GM13976 (cell line): Measurements from ENCODE around the gene KCNMA1.

Source experiments
- DNase-seq: peaks from one replicate; pipeline ENCODE4 v3.0.0; 2012; ENCODE audit warnings: low spot score
- in situ Hi-C: fragments of 300-500 bp; cut with MboI; formaldehyde crosslinking; loops from one replicate; pipeline ENCODE4 v1.12.0; 2022; ENCODE audit warnings: low sequenced_read_pairs, mixed read lengths, inconsistent platforms; ENCODE audit not compliant: unreplicated experiment
- TF ChIP-seq, protein P1 (sequence below): IDR thresholded peaks from 2 replicates; pipeline ENCODE4 v1.5.1; 2012; ENCODE audit warnings: borderline replicate concordance, mild to moderate bottlenecking; ENCODE audit not compliant: insufficient read depth; ENCODE audit errors: extremely low read depth, missing control alignments, control extremely low read depth

Gene KCNMA1

GRCh38 chr10:77138541-77138940 lies 499.1 kb downstream of the KCNMA1 start:
- no peak for DNase-seq
- in situ Hi-C loops, result no loop called here
- TF ChIP-seq, protein P1, sequence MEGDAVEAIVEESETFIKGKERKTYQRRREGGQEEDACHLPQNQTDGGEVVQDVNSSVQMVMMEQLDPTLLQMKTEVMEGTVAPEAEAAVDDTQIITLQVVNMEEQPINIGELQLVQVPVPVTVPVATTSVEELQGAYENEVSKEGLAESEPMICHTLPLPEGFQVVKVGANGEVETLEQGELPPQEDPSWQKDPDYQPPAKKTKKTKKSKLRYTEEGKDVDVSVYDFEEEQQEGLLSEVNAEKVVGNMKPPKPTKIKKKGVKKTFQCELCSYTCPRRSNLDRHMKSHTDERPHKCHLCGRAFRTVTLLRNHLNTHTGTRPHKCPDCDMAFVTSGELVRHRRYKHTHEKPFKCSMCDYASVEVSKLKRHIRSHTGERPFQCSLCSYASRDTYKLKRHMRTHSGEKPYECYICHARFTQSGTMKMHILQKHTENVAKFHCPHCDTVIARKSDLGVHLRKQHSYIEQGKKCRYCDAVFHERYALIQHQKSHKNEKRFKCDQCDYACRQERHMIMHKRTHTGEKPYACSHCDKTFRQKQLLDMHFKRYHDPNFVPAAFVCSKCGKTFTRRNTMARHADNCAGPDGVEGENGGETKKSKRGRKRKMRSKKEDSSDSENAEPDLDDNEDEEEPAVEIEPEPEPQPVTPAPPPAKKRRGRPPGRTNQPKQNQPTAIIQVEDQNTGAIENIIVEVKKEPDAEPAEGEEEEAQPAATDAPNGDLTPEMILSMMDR, result no peak

DNA sequence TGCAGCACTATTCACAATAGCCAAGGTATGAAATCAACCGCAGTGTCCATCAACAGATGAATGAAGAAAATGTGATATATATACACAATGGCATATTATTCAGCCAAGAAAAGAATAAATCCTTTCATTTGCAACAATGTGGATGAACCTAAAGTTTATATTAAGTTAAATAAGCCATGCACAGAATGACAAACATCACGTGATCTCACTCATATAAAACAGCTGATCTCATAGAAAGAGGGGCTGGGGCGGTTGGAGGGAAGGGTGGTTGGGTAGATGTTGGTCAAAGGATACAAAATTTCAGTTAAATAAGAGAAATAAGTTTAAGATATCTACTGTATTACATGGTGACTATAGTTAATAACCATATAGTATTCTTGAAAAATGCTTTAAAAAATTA lies 502.1 kb downstream of the KCNMA1 start:
- TF ChIP-seq, protein P1, result no peak
- in situ Hi-C loops, result no loop called here
- no peak for DNase-seq

DNA sequence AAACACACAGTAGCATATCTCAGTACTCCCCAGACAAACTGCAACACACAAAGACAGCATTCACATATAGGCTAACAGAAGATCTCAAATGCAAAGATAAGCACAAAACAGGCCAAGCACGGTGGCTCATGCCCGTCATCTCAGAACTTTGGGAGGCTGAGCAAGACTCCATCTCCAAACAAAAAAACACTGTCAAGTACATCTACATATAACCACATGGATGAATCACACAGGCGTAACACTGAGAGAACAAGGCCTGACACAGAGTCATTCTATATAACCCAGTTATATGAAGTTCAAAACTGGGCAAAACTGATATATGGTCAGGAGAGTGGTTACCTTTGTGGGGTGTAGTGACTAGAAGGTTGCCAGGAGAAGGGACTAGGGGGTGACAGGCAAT lies 506.4 kb downstream of the KCNMA1 start:
- TF ChIP-seq, protein P1, result no peak
- DNase-seq, result no peak
- in situ Hi-C loops, result no loop called here

- TF ChIP-seq, protein P1, result no peak
- no peak for DNase-seq
- in situ Hi-C loops, result no loop called here
Observed at GRCh38 chr10:77127243-77127642, 510.4 kb downstream of the KCNMA1 start.

DNA sequence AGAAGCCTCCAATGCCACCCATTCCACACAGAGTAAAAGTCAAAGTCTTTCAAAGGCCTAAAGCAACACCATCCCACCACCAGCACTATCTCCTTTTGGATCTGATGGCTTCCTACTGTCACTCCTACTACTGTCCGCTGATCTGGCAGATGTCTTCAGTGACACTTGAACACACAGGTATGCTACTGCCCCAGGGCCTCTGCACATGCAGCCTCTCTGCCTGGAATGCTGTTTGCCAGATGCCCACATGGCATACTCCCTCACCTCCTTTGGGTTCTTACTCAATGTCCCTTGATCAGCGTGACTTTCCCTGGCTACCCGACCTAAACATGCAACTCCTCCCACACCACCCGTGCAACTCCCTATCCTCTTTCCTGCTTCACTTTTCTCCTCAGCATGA lies 512.4 kb downstream of the KCNMA1 start:
- no peak for DNase-seq
- TF ChIP-seq, protein P1, result no peak
- in situ Hi-C loops, result no loop called here

- in situ Hi-C loops, result loop anchor here (25.0 kb wide), 1 partner anchor 561 kb away; no protein-coding TSS in a partner anchor
- TF ChIP-seq, protein P1, result no peak
- DNase-seq, result no peak
Observed at GRCh38 chr10:77123330-77123729, 514.3 kb downstream of the KCNMA1 start.

DNA sequence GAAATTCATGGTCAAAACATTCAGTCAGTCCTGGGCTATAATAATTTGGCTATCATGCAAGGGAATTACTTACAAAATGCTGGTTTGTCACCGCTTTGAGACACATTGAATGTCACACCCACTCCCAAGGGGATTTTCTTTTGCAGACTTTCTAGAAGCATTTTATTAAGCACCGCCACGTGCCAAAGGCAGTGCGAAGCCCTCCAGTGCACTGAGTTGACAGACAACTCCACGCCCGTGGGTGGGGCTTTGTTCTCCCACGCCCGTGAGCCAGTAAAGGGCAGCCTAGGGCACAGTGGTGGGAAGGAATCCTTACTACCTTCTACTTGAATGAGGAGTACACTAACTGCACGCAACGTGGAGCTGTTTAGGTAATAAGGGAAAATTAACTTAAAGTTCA lies 515.8 kb downstream of the KCNMA1 start:
- DNase-seq, result no peak
- in situ Hi-C loops, result loop anchor here (25.0 kb wide), 1 partner anchor 560 kb away; no protein-coding TSS in a partner anchor
- TF ChIP-seq, protein P1, result no peak
